Measurements from ENCODE around the gene GNA14.
"Not testable (repeated sequence)": the region's sequence is repeated elsewhere in the genome, so short reads cannot be mapped to it uniquely, and the experiment has no call there.

GNA14 gene

GRCh38 chr9:77449240-77450084, 198.7 kb downstream of the GNA14 start:
- peak; percentile 8 for DNase-seq (ENCODE audit: low read depth)

GRCh38 chr9:77447646-77448045, 200.5 kb downstream of the GNA14 start:
- no peak for DNase-seq (ENCODE audit: low read depth)

- no peak for DNase-seq (ENCODE audit: low read depth)
Observed at GRCh38 chr9:77442436-77442835, 205.7 kb downstream of the GNA14 start.

- DNase-seq (ENCODE audit: low read depth), result not testable (repeated sequence)
Observed at GRCh38 chr9:77441124-77441523, 207.0 kb downstream of the GNA14 start.

GRCh38 chr9:77440057-77440456, 208.1 kb downstream of the GNA14 start:
- DNase-seq (ENCODE audit: low read depth), result peak; percentile 28

- no peak for DNase-seq (ENCODE audit: low read depth)
Observed at GRCh38 chr9:77438653-77439052, 209.5 kb downstream of the GNA14 start.

- DNase-seq (ENCODE audit: low read depth), result no peak
Observed at GRCh38 chr9:77435688-77436087, 212.4 kb downstream of the GNA14 start.

GRCh38 chr9:77435277-77435676, 212.8 kb downstream of the GNA14 start:
- no peak for DNase-seq (ENCODE audit: low read depth)

GRCh38 chr9:77433675-77434445, 214.3 kb downstream of the GNA14 start:
- DNase-seq (ENCODE audit: low read depth), result peak; percentile 68

- no peak for DNase-seq (ENCODE audit: low read depth)
Observed at GRCh38 chr9:77432053-77432452, 216.1 kb downstream of the GNA14 start.

GRCh38 chr9:77429928-77430327, 218.2 kb downstream of the GNA14 start:
- DNase-seq (ENCODE audit: low read depth), result no peak

GRCh38 chr9:77427256-77427927, 220.7 kb downstream of the GNA14 start:
- no peak for DNase-seq (ENCODE audit: low read depth)

GRCh38 chr9:77426712-77427111, 221.4 kb downstream of the GNA14 start:
- DNase-seq (ENCODE audit: low read depth), result no peak

GRCh38 chr9:77424993-77425392, 223.1 kb downstream of the GNA14 start:
- DNase-seq (ENCODE audit: low read depth), result no peak

- no peak for DNase-seq (ENCODE audit: low read depth)
Observed at GRCh38 chr9:77423841-77424240, 224.3 kb downstream of the GNA14 start.

GRCh38 chr9:77422969-77423368, 225.2 kb downstream of the GNA14 start:
- no peak for DNase-seq (ENCODE audit: low read depth)

GRCh38 chr9:77421506-77422265, 226.4 kb downstream of the GNA14 start:
- no peak for DNase-seq (ENCODE audit: low read depth)

GRCh38 chr9:77420641-77421040, 227.5 kb downstream of the GNA14 start:
- no peak for DNase-seq (ENCODE audit: low read depth)

- DNase-seq (ENCODE audit: low read depth), result peak; percentile 78
Observed at GRCh38 chr9:77418226-77418625, 229.9 kb downstream of the GNA14 start.

- peak; percentile 98 for DNase-seq (ENCODE audit: low read depth)
Observed at GRCh38 chr9:77417566-77417965, 230.6 kb downstream of the GNA14 start.

- DNase-seq (ENCODE audit: low read depth), result not testable (repeated sequence)
Observed at GRCh38 chr9:77408521-77408920, 239.6 kb downstream of the GNA14 start.

- no peak for DNase-seq (ENCODE audit: low read depth)
Observed at GRCh38 chr9:77403239-77403638, 244.9 kb downstream of the GNA14 start.
